H9 (cell line): ENCODE measurements around the gene ERVMER34-1. TPM values are rescaled to one million over a fixed set of nuclear protein-coding genes. Genes with fewer than 3 reads are reported as not detected.

ENCODE experiments used
- DNase-seq: peaks from one replicate; pipeline ENCODE4 v3.0.0-alpha.2; 2017
- H2AFZ ChIP-seq: one replicate; pipeline ENCODE4 v1.6.1; 2013; ENCODE audit warnings: mild to moderate bottlenecking, low read length, control low read depth, moderate library complexity
- H2AK5ac ChIP-seq: 2 replicates; pipeline ENCODE4 v1.6.1; 2013; ENCODE audit warnings: low read length, control low read depth, mixed read lengths; ENCODE audit not compliant: insufficient read length
- H2BK120ac ChIP-seq: one replicate; pipeline ENCODE4 v1.6.1; 2013; ENCODE audit warnings: low read depth, mild to moderate bottlenecking, low read length, control low read depth, inconsistent platforms; ENCODE audit not compliant: poor library complexity, severe bottlenecking
- H2BK12ac ChIP-seq: 2 replicates; pipeline ENCODE4 v1.6.1; 2013; ENCODE audit warnings: low read length, control low read depth, mixed read lengths, low read depth; ENCODE audit not compliant: insufficient read length
- H2BK15ac ChIP-seq: 2 replicates; pipeline ENCODE4 v1.6.1; 2013; ENCODE audit warnings: low read depth, low read length, control low read depth
- H2BK20ac ChIP-seq: one replicate; pipeline ENCODE4 v1.6.1; 2013; ENCODE audit warnings: low read depth, mild to moderate bottlenecking, low read length, control low read depth, inconsistent platforms; ENCODE audit not compliant: poor library complexity, severe bottlenecking
- H2BK5ac ChIP-seq: 2 replicates; pipeline ENCODE4 v1.6.1; 2013; ENCODE audit warnings: low read length, control low read depth, mixed read lengths; ENCODE audit not compliant: insufficient read length
- H3K14ac ChIP-seq: 2 replicates; pipeline ENCODE4 v1.6.1; 2013; ENCODE audit warnings: low read length, control low read depth; ENCODE audit not compliant: insufficient read depth
- H3K18ac ChIP-seq: 2 replicates; pipeline ENCODE4 v1.6.1; 2013; ENCODE audit warnings: low read depth, mild to moderate bottlenecking, mixed read lengths, low read length, control low read depth; ENCODE audit not compliant: insufficient read length
- H3K23ac ChIP-seq: 2 replicates; pipeline ENCODE4 v1.6.1; 2013; ENCODE audit warnings: low read length, control low read depth, mixed read lengths, low read depth; ENCODE audit not compliant: insufficient read length
- H3K23me2 ChIP-seq: 2 replicates; pipeline ENCODE4 v1.6.1; 2013; ENCODE audit warnings: low read depth, mild to moderate bottlenecking, mixed read lengths, low read length, control low read depth; ENCODE audit not compliant: insufficient read length, poor library complexity, severe bottlenecking
- H3K27ac ChIP-seq: 2 replicates; pipeline ENCODE4 v1.5.1; 2013; ENCODE audit warnings: low read length, control low read depth, mixed read lengths, low read depth; ENCODE audit not compliant: insufficient read length
- H3K27me3 ChIP-seq: 2 replicates; pipeline ENCODE4 v1.6.1; 2013; ENCODE audit warnings: low read length, control low read depth, inconsistent platforms; ENCODE audit not compliant: insufficient read depth
- H3K4ac ChIP-seq: 2 replicates; pipeline ENCODE4 v1.6.1; 2013; ENCODE audit warnings: low read depth, mild to moderate bottlenecking, control low read depth, inconsistent platforms, low read length, moderate library complexity
- H3K4me1 ChIP-seq: 2 replicates; pipeline ENCODE4 v1.6.1; 2013; ENCODE audit warnings: low read length, control low read depth, inconsistent platforms; ENCODE audit not compliant: insufficient read depth
- H3K4me2 ChIP-seq: 2 replicates; pipeline ENCODE4 v1.6.1; 2013; ENCODE audit warnings: low read length, control low read depth, mixed read lengths; ENCODE audit not compliant: insufficient read length, insufficient read depth
- H3K56ac ChIP-seq: 2 replicates; pipeline ENCODE4 v1.6.1; 2013; ENCODE audit warnings: low read depth, mild to moderate bottlenecking, mixed read lengths, low read length, control low read depth; ENCODE audit not compliant: insufficient read length
- H3K79me1 ChIP-seq: 2 replicates; pipeline ENCODE4 v1.6.1; 2013; ENCODE audit warnings: low read depth, mild to moderate bottlenecking, moderate library complexity, low read length, control low read depth, inconsistent platforms; ENCODE audit not compliant: insufficient read depth, poor library complexity, severe bottlenecking
- H3K79me2 ChIP-seq: 2 replicates; pipeline ENCODE4 v1.6.1; 2013; ENCODE audit warnings: low read length, control low read depth, inconsistent platforms; ENCODE audit not compliant: insufficient read depth
- H3K9ac ChIP-seq: 2 replicates; pipeline ENCODE4 v1.6.1; 2013; ENCODE audit warnings: low read length, control low read depth, mixed read lengths; ENCODE audit not compliant: insufficient read length; ENCODE audit errors: extremely low read depth
- H3K9me3 ChIP-seq: one replicate; pipeline ENCODE4 v1.6.1; 2013; ENCODE audit warnings: low read depth, low read length, inconsistent platforms; ENCODE audit not compliant: control insufficient read depth
- H3T11ph ChIP-seq: one replicate; pipeline ENCODE4 v1.6.1; 2013; ENCODE audit warnings: mild to moderate bottlenecking, low read length, control low read depth, inconsistent platforms
- H4K20me1 ChIP-seq: one replicate; pipeline ENCODE4 v1.6.1; 2013; ENCODE audit not compliant: control insufficient read depth, insufficient read length, insufficient read depth
- H4K5ac ChIP-seq: 2 replicates; pipeline ENCODE4 v1.6.1; 2013; ENCODE audit warnings: low read depth, mild to moderate bottlenecking, mixed read lengths, low read length, control low read depth; ENCODE audit not compliant: insufficient read length
- H4K8ac ChIP-seq: replicated peaks from 2 replicates; pipeline ENCODE4 v1.6.1; 2013; ENCODE audit warnings: low read length, control low read depth, mixed read lengths, low read depth; ENCODE audit not compliant: insufficient read length
- H4K91ac ChIP-seq: 2 replicates; pipeline ENCODE4 v1.6.1; 2013; ENCODE audit warnings: low read depth, mild to moderate bottlenecking, moderate library complexity, mixed read lengths, low read length, control low read depth; ENCODE audit not compliant: insufficient read length
- H3K27ac Mint-ChIP-seq, 3 experiments: 2 replicates in 2 of 3; 3 replicates in 1 of 3; pipeline ENCODE4 v1.8.0; 2020 to 2021; ENCODE audit warnings: mixed read lengths in 3 of 3, mild to moderate bottlenecking in 1 of 3, moderate library complexity in 1 of 3
- H3K27me3 Mint-ChIP-seq: 2 replicates; pipeline ENCODE4 v1.8.0; 2021; ENCODE audit warnings: low read depth, mild to moderate bottlenecking, moderate library complexity, mixed read lengths
- H3K36me3 Mint-ChIP-seq, 3 experiments: 2 replicates in 2 of 3; 3 replicates in 1 of 3; pipeline ENCODE4 v1.8.0; 2020 to 2021; ENCODE audit warnings: low read depth in 3 of 3, mixed read lengths in 3 of 3; ENCODE audit not compliant: insufficient read depth in 1 of 3
- H3K4me1 Mint-ChIP-seq, 2 experiments: 2 replicates each; pipeline ENCODE4 v1.8.0; 2020; ENCODE audit warnings: mixed read lengths in 2 of 2
- H3K4me3 Mint-ChIP-seq, 2 experiments: 2 replicates in 1 of 2; 3 replicates in 1 of 2; pipeline ENCODE4 v1.8.0; 2020 to 2021; ENCODE audit warnings: mild to moderate bottlenecking in 2 of 2, mixed read lengths in 2 of 2, moderate library complexity in 1 of 2
- H3K9me3 Mint-ChIP-seq, 2 experiments: 2 replicates in 1 of 2; 3 replicates in 1 of 2; pipeline ENCODE4 v1.8.0; 2020; ENCODE audit warnings: mild to moderate bottlenecking in 2 of 2, mixed read lengths in 2 of 2, moderate library complexity in 1 of 2
- CTCF ChIP-seq: fragments of 200-600 bp; sonication (generic); conservative IDR thresholded peaks from 3 replicates; pipeline ENCODE4 v1.8.0; 2021; ENCODE audit warnings: antibody characterized with exemption, mild to moderate bottlenecking
- microRNA-seq: library from miRNA; unstranded; fragments of <30 nt; microRNA quantifications from one replicate; pipeline ENCODE4, GENCODE V29; 2020; ENCODE audit warnings: borderline microRNAs expressed
- total RNA-seq: library from RNA; stranded (reverse); gene quantifications from 2 replicates; pipeline ENCODE4 v1.2.1, GENCODE V29; 2021

Gene ERVMER34-1
- total RNA-seq, 1 experiment from 2014 or later, result 14.4 TPM

DNA sequence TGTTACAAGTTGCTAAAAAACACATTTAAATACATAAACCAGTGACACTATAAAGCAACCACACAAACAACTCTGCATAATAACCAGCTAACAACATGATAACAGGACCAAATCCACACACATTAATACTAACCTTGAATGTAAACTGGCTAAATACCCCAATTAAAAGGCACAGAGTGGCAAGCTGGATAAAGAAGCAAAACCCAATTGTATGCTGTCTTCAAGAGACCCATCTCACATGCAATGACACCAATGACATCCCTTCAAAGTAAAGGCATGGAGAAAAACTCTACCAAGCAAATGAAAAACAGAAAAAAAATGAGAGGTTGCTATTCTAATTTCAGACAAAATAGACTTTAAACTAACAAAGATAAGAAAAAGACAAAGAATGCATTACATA lies 57.7 kb downstream of the ERVMER34-1 start:
- DNase-seq, result no peak
- no peak overlapping the region for H3K9ac ChIP-seq
- Mint-ChIP-seq H3K27ac (no peak overlapping the region), H3K9me3 (peaks cover 14 to 22% of the 10 kb centered on the region in 2 experiments), H3K36me3 (peaks cover 4 to 7% (median 6%) of the 10 kb centered on the region in 3 experiments; a peak in 3 of 7 replicates), H3K27me3 (no peaks in the 10 kb centered on the region), H3K4me1 (peaks cover 12 to 20% of the 10 kb centered on the region in 2 experiments), H3K4me3 (no peak overlapping the region)
- no peak overlapping the region for H3K4ac ChIP-seq
- no peak overlapping the region for H3T11ph ChIP-seq
- H2BK5ac ChIP-seq, result no peak overlapping the region
- no peak overlapping the region for H4K8ac ChIP-seq
- H2BK12ac ChIP-seq, result no peak overlapping the region
- no peak overlapping the region for H4K5ac ChIP-seq
- H3K27ac ChIP-seq, result no peak overlapping the region
- H3K23ac ChIP-seq, result no peak overlapping the region
- H3K79me1 ChIP-seq, result no peaks in the 10 kb centered on the region
- no peak overlapping the region for H3K18ac ChIP-seq
- H2BK15ac ChIP-seq, result no peak overlapping the region
- no peak for TF ChIP-seq CTCF
- no peaks in the 10 kb centered on the region for H3K9me3 ChIP-seq
- H2BK120ac ChIP-seq, result no peak overlapping the region
- H3K79me2 ChIP-seq, result no peaks in the 10 kb centered on the region
- H3K4me2 ChIP-seq, result no peak overlapping the region
- H3K23me2 ChIP-seq, result no peaks in the 10 kb centered on the region
- no peak overlapping the region for H2BK20ac ChIP-seq
- H2AFZ ChIP-seq, result no peak overlapping the region
- H2AK5ac ChIP-seq, result no peak overlapping the region
- H3K56ac ChIP-seq, result no peak overlapping the region
- H4K91ac ChIP-seq, result no peak overlapping the region
- H4K20me1 ChIP-seq, result no peaks in the 10 kb centered on the region
- no peaks in the 10 kb centered on the region; the same call in 1 of the 2 replicates for H3K4me1 ChIP-seq
- H3K14ac ChIP-seq, result no peak overlapping the region
- H3K27me3 ChIP-seq, result no peaks in the 10 kb centered on the region

Small RNA genes within 50 kb of the gene (microRNA-seq; reads per million reads assigned to microRNA genes)
- 9.4 reads per million, percentile 46 among the genes with 10 or more reads in this experiment for gene MIR4449

Other genes starting within 250 kb of the ERVMER34-1 start
- 53.6 and 59.8 TPM in 2 replicates for gene USP46, start 92.1 kb downstream of the ERVMER34-1 start, total RNA-seq
- 28.3 and 30.0 TPM in 2 replicates for gene RASL11B, start 110.9 kb upstream of the ERVMER34-1 start, total RNA-seq